Inflammatory macrophage (primary cell): ENCODE measurements around the gene CYGB.
"Not testable (repeated sequence)": the region's sequence is repeated elsewhere in the genome, so short reads cannot be mapped to it uniquely, and the experiment has no call there.

ENCODE experiments used
- DNase-seq, 2 donors: peaks; one replicate each; pipeline ENCODE4 v3.0.0-alpha.2; 2020 to 2022

CYGB gene

GRCh38 chr17:76523084-76524037 is 14.1 kb downstream of the CYGB start:
- peak; percentile 66 to 70 for DNase-seq

DNA sequence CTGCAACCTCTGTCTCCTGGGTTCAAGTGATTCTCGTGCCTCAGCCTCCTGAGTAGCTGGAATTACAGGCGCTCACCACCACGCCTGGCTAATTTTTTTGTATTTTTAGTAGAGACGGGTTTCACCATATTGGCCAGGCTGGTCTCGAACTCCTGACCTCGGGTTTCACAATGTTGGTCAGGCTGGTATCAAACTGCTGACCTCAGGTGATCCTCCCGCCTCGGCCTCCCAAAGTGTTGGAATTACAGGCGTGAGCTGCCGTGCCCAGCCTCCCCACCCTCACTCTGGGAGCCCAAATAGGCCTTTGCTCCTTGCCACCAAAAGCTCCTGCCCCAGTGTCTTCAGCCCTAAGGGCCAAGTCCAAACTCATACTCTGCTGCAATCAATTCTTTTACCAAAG is 15.8 kb downstream of the CYGB start:
- DNase-seq = not testable (repeated sequence)

DNA sequence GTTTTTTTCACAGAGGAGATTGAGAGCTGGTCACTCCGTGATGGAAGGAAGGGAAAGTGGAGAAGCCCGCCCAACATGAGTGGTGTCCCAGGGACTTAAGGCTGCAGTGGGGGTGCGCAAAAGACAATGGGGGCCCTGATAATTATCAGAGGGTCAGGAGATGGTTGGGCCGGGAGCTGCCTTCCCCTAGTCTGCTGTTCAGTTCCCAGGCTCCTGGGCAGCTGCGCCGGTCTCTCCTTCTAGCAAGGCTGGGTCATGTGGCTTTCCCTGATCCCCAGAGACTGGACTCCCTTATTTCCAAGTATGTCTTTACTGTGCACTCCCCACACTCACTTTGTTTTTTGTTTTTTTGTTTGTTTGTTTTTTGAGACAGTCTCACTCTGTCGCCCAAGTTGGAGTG is 16.2 kb downstream of the CYGB start:
- DNase-seq = no peak

- no peak for DNase-seq
Observed at GRCh38 chr17:76519048-76519966, 18.2 kb downstream of the CYGB start.

GRCh38 chr17:76517638-76518038 is 19.9 kb downstream of the CYGB start:
- DNase-seq = peak; percentile 68 to 94

DNA sequence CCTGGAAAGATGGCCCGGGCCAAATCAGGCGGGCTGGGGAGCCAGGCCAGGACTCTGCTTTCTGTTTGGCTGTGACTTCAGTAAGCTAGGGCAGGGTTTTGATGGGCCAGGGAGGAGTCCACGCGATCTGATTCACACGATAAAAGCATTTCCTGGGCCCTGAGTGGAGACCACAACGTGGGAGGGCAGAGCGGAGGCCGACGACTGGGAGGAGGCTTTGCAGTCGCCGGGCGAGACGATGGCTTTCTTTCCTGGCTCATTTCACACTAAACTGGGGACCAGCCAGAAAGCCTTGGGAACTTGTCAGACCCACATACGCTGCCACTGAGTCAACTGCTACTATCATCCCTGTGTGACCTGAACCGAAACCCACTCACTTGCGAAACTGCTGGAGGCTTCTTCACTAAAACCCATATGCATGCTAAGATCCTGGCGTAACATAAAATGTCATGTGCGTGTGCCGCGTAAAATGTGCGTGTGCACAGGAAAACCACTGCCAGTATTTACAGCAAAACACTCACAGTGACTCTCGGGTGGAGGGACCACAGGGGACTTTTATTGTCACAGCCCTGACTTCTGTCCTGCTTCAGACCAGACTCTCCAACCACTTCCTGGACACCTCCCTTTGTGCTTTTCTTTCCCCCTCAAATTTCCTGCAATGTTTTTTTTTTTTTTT is 22.1 kb downstream of the CYGB start:
- peak; percentile 94 to 99 for DNase-seq

GRCh38 chr17:76514355-76514754 is 23.2 kb downstream of the CYGB start:
- not testable (repeated sequence) for DNase-seq

DNA sequence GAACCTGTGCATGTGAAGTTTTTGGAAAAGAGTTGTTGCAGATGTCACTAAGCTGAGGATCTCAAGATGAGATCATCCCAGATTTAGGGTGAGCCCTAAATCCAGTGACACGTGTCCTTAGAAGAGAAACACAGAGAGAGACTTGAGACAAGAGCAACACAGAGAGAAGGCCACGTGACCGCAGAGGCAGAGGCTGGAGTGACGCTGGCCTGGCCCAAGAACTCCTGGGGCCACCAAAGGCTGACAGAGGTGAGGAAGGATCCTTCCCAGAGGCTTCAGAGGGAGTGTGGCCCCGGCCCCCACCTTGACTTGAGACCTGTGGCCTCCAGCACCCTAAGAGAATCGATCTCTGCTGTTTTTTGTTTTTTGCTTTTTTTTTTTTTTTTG is 24.2 kb downstream of the CYGB start:
- no peak for DNase-seq

DNA sequence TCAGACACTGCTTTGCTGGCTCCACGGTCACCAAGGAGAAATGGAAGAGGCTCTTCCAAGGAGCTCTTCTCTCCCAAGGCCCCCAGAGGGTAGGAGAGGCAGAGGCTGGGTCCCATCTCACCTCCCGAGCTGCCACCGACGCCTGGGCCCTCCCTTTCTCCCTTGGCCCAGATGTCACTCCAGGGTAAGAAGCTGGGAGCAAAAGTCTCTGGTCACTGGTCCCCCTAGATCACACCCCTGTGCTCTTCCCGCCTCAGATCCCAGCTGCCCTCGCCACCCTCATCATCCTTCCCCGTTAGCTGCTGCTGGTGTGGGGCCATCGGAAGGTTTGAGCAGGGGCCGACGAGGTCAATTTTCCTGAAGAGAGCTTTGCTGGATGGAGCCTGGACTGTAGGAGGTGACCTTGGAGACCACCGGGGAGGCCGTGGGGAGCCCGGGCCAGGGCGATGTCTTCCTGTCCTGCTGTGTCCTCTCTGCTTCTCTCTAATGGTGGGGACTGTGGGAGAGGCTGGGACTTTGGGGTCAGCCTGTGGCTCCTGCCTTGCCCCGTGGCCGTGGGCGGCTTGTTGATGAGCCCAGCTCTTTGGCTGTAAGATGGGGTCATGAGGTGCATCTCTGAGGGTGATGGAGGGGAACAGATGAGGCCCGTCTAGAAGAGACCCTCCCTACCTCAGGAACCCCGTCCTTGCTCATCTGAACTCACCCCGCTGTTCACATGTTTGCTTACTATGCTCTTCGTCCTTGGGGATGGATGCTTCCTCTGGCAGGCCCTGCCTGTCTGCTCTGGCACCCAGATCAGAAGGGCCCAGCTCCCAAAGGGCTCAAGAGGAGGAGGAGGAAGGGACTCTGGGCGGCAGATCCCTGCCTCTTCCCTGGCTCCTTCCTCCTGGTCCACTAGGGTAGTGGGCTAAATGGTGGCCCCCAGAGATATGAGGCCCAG is 24.9 kb downstream of the CYGB start:
- no peak for DNase-seq

- DNase-seq = peak; percentile 58 to 82
Observed at GRCh38 chr17:76511668-76512365, 25.7 kb downstream of the CYGB start.

DNA sequence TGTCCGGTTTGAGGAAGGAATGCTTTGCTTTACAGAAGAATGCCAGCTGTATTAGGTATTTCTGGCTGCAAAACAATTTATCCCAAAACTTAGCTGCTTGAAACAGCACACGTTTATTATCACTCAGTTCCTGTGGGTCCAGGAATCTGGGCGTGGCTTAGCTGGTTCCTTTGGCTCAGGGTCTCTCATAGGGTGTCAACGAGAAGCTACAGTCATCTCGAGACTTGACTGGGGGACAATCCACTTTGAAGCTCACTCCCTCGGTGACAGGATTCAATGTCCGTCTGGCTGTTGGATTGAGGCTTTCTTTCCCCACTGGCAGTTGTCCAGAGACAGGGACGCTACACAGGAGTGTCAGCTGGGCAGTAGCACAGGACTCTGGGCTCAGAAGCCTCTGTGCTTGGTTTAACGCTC is 26.7 kb downstream of the CYGB start:
- no peak for DNase-seq

- DNase-seq = not testable (repeated sequence)
Observed at GRCh38 chr17:76508472-76509063, 28.9 kb downstream of the CYGB start.

DNA sequence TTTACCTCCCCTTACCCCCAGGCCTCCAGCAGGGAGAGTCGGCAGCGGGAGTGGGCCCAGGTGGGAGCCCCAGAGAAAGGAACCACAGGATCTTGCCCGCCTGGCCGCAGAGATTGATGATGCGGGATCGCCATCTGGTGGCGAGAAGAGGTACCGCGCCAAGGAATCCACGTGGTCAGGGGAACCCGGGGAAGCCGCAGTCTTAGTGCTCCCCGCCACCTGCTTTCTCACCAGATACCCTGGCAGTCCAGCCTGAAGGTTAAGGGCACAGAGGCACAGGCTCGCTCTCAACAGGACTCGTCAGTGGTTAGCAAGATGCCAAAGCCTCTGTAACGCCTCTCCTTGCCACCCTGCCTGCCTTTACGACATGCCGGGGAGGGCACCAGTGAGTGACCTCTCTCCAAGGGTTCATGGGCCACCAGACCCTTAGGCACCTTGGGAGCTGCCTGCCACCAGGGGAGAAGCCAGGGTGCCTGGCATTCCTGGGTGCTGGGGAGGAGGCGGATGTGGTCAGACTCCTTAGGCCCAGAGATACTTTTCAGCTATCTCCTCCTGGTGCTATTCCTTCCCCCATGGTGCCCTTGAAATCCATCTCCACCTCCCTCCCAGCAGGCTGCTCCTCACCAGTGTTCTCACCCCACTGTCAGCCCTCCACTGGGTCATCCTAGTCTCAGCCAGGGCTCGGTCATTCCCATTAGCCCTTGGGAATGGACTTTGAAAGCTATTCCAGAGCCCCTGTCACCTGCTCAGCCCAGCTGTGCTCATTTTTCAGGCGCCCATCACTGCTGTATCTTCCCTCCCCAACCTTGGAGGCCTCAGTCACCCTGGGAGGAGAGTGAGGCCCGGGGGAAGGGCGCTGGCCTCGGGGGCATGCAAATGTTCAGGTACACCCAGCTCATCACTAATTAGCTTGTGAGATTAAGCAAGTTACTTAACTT is 30.8 kb downstream of the CYGB start:
- DNase-seq = peak; percentile 76 to 82

DNA sequence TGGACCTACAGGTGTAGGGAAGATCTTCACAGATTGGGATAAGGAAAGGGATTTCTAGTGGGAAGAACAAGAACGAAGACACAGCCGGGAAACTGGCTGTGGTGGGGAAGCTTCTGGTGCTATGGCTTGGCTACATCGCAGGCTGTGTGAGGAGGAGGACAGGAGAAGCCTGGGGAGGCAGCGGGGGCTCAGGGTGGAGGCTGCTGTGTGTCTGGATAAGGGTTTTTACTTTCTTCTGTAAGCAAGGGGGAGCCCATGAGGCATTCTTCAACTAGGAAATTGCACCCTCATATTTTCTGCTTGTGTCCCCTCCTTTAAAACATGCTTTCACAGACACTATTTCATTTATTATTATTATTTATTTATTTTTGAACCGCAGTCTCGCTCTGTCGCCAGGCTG is 33.4 kb downstream of the CYGB start:
- DNase-seq = peak; percentile 29 to 47

- peak; percentile 33 to 59 for DNase-seq
Observed at GRCh38 chr17:76502341-76503211, 34.9 kb downstream of the CYGB start.

- DNase-seq = no peak
Observed at GRCh38 chr17:76501827-76502307, 35.6 kb downstream of the CYGB start.

DNA sequence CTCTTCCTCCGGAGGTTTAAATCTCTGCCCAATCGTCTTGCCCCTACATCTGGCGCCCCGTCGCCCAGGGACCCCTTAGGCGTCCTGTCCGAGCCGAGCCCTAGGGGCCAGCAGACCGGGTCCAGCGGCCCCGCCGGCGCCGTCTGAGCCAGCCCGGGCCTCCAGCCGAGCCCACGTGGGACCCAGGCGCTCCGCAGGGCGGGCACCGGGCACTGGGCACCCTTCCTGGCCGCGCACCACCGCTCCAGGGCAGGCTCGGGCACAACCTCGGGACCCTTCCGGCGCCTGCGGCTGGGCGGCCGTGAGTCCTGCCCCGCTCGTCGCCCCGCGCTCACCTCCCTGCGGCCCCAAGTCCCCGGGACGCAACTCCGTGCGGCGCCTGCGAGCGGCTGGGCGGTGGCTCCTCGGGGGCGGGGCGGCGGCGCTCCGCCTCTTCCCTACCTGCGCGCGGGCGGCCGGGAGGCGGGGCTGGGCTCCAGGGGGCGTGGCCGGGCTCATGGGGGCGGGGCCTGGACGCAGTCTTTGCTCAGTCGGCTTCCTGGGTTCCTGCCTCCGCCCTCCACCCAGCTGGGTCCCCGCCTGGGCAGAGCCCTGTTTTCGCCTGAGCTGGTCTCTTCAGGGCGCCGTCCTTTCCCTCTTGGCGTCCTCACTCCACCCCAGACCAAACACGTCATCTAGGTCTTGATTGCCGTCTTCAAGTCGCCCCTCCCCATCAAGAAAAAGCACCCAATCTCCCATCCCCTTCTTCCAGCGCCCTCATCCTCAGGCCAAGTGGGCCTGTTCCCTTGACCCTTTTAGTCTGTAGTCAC is 36.3 kb downstream of the CYGB start, which contains the start of gene RHBDF2:
TSS of gene RHBDF2 (minus strand) at position 406 of the 809 bp plus-strand sequence. CDS start 19,899 bp downstream, outside the sequence.
- DNase-seq = peak; percentile 88 to 90
